HepG2 (cell line): ENCODE data around the gene DOCK4. TPM values are rescaled to one million over a fixed set of nuclear protein-coding genes. Genes with fewer than 3 reads are reported as not detected.

Source experiments
- BCL6 ChIP-seq: IDR thresholded peaks from 2 replicates; pipeline ENCODE4 v1.6.1; 2016; ENCODE audit warnings: missing genetic modification reagents, missing compliant biosample characterization
- ELF3 ChIP-seq: IDR thresholded peaks from 2 replicates; pipeline ENCODE4 v1.6.1; 2016; ENCODE audit warnings: missing genetic modification reagents, missing compliant biosample characterization
- FOXP1 ChIP-seq, 2 experiments: fragments of 450-650 bp in 1 of 2; IDR thresholded peaks; 2 replicates each; pipeline ENCODE4 v1.6.1; 2017 to 2018; ENCODE audit warnings: antibody characterized with exemption in 1 of 2
- HDAC2 ChIP-seq: sonication (generic); formaldehyde crosslinking; IDR thresholded peaks from 2 replicates; pipeline ENCODE4 v1.4.0; 2020; ENCODE audit warnings: missing genetic modification reagents
- HHEX ChIP-seq: IDR thresholded peaks from 2 replicates; pipeline ENCODE4 v1.6.1; 2016; ENCODE audit warnings: control low read depth
- HOMEZ ChIP-seq: IDR thresholded peaks from 2 replicates; pipeline ENCODE4 v1.6.1; 2016; ENCODE audit warnings: low read depth
- JDP2 ChIP-seq: sonication (generic); formaldehyde crosslinking; IDR thresholded peaks from 2 replicates; pipeline ENCODE4 v1.8.1; 2022; ENCODE audit warnings: missing genetic modification reagents, borderline replicate concordance
- MED1 ChIP-seq: sonication (generic); formaldehyde crosslinking; IDR thresholded peaks from 2 replicates; pipeline ENCODE4 v1.4.0; 2020; ENCODE audit warnings: missing genetic modification reagents
- NCOA2 ChIP-seq: sonication (generic); formaldehyde crosslinking; IDR thresholded peaks from 2 replicates; pipeline ENCODE4 v1.8.0; 2022; ENCODE audit warnings: inconsistent platforms
- RXRB ChIP-seq: IDR thresholded peaks from 2 replicates; pipeline ENCODE4 v1.6.1; 2016; ENCODE audit warnings: borderline replicate concordance, missing genetic modification reagents, missing compliant biosample characterization
- SIX1 ChIP-seq: sonication (generic); formaldehyde crosslinking; IDR thresholded peaks from 2 replicates; pipeline ENCODE4 v1.4.0; 2020; ENCODE audit warnings: missing genetic modification reagents, borderline replicate concordance
- SOX6 ChIP-seq, 2 experiments: fragments of 450-650 bp in 1 of 2; sonication (generic) in 1 of 2; formaldehyde crosslinking in 1 of 2; IDR thresholded peaks; 2 replicates each; pipeline versions ENCODE4 v1.4.0 to v1.6.1; 2017 to 2020; ENCODE audit warnings: antibody characterized with exemption in 1 of 2, mild to moderate bottlenecking in 1 of 2, missing genetic modification reagents in 1 of 2
- ZNF280D ChIP-seq: sonication (generic); formaldehyde crosslinking; IDR thresholded peaks from 2 replicates; pipeline ENCODE4 v1.5.1; 2020; ENCODE audit warnings: mild to moderate bottlenecking, missing genetic modification reagents
- ZNF615 ChIP-seq: sonication (generic); formaldehyde crosslinking; IDR thresholded peaks from 2 replicates; pipeline ENCODE4 v1.5.0; 2020; ENCODE audit warnings: mild to moderate bottlenecking, missing genetic modification reagents, borderline replicate concordance
- polyA plus RNA-seq, 8 experiments: library from polyadenylated mRNA; depleted of rRNA in 3 of 8; stranded (reverse) in 7 of 8; unstranded in 1 of 8; fragments of >200 nt; fragmentation: Illumina TruSeq in 4 of 8; extraction: Trizol in 4 of 8; gene quantifications; 2 replicates each; pipeline versions ENCODE4 v1.2.1 to v1.2.3, GENCODE V29; 2011 to 2016; ENCODE audit warnings: low read depth in 4 of 8, missing spikeins in 1 of 8, mixed read lengths in 1 of 8; ENCODE audit not compliant: insufficient read depth in 1 of 8
- total RNA-seq, 5 experiments: library from RNA; depleted of rRNA; stranded (reverse); fragments of >200 nt; fragmentation: Illumina TruSeq; extraction: Trizol; gene quantifications; 2 replicates each; pipeline ENCODE4 v1.2.3, GENCODE V29; 2016; ENCODE audit warnings: low read depth in 1 of 5
- TF ChIP-seq, protein P1 (sequence below): sonication (generic); formaldehyde crosslinking; IDR thresholded peaks from 2 replicates; pipeline ENCODE4 v1.8.1; 2023; ENCODE audit warnings: missing genetic modification reagents, inconsistent platforms, borderline replicate concordance
- TF ChIP-seq, protein P2 (sequence below): sonication (generic); formaldehyde crosslinking; IDR thresholded peaks from 2 replicates; pipeline ENCODE4 v1.4.0; 2020; ENCODE audit warnings: missing genetic modification reagents, mild to moderate bottlenecking, borderline replicate concordance
- TF ChIP-seq, protein P3 (sequence below): sonication (generic); formaldehyde crosslinking; IDR thresholded peaks from 2 replicates; pipeline ENCODE4 v1.4.0; 2020; ENCODE audit warnings: missing genetic modification reagents, borderline replicate concordance

The DOCK4 gene
- total and polyA plus RNA-seq, 2 of the 13 experiments (the other 11 are each of a cell fraction or from before 2014, with no cell fraction given): 13.5 to 17.4 TPM

- TF ChIP-seq HHEX (CRISPR knock-in tag): peak; percentile 33; the same call in 1 of the 2 replicates
- no peak for TF ChIP-seq JDP2 (CRISPR knock-in tag)
- peak; percentile 49 for TF ChIP-seq FOXP1 (IDR thresholded peaks at IDR 0.05)
- TF ChIP-seq FOXP1 (CRISPR knock-in tag; IDR thresholded peaks at IDR 0.05): peak; percentile 74
- TF ChIP-seq, protein P1, sequence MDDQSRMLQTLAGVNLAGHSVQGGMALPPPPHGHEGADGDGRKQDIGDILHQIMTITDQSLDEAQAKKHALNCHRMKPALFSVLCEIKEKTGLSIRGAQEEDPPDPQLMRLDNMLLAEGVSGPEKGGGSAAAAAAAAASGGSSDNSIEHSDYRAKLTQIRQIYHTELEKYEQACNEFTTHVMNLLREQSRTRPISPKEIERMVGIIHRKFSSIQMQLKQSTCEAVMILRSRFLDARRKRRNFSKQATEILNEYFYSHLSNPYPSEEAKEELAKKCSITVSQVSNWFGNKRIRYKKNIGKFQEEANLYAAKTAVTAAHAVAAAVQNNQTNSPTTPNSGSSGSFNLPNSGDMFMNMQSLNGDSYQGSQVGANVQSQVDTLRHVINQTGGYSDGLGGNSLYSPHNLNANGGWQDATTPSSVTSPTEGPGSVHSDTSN (CRISPR knock-in tag): 0 out of 2 replicates have a peak, but pooled peaks have one; percentile 22
- peak; percentile 48; the same call in 1 of the 2 replicates for TF ChIP-seq RXRB (CRISPR knock-in tag)
- peak; percentile 73; the same call in 1 of the 2 replicates for TF ChIP-seq HOMEZ (CRISPR knock-in tag)
- TF ChIP-seq ELF3 (CRISPR knock-in tag): 0 out of 2 replicates have a peak, but pooled peaks have one; percentile 26
- TF ChIP-seq, protein P2, sequence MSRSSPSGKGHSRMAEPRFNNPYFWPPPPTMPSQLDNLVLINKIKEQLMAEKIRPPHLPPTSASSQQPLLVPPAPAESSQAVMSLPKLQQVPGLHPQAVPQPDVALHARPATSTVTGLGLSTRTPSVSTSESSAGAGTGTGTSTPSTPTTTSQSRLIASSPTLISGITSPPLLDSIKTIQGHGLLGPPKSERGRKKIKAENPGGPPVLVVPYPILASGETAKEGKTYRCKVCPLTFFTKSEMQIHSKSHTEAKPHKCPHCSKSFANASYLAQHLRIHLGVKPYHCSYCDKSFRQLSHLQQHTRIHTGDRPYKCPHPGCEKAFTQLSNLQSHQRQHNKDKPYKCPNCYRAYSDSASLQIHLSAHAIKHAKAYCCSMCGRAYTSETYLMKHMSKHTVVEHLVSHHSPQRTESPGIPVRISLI (CRISPR knock-in tag): peak; percentile 23; the same call in 1 of the 2 replicates
- TF ChIP-seq SIX1 (CRISPR knock-in tag): no peak
- TF ChIP-seq SOX6 (IDR thresholded peaks at IDR 0.05): no peak
- peak; percentile 32; the same call in 1 of the 2 replicates for TF ChIP-seq SOX6 (CRISPR knock-in tag; IDR thresholded peaks at IDR 0.05)
- TF ChIP-seq NCOA2 (CRISPR knock-in tag): peak; percentile 39; the same call in 1 of the 2 replicates
- TF ChIP-seq BCL6 (CRISPR knock-in tag): peak; percentile 61
- peak; percentile 42; the same call in 1 of the 2 replicates for TF ChIP-seq MED1 (CRISPR knock-in tag)
- peak; percentile 43; the same call in 1 of the 2 replicates for TF ChIP-seq HDAC2 (CRISPR knock-in tag)
- TF ChIP-seq, protein P3, sequence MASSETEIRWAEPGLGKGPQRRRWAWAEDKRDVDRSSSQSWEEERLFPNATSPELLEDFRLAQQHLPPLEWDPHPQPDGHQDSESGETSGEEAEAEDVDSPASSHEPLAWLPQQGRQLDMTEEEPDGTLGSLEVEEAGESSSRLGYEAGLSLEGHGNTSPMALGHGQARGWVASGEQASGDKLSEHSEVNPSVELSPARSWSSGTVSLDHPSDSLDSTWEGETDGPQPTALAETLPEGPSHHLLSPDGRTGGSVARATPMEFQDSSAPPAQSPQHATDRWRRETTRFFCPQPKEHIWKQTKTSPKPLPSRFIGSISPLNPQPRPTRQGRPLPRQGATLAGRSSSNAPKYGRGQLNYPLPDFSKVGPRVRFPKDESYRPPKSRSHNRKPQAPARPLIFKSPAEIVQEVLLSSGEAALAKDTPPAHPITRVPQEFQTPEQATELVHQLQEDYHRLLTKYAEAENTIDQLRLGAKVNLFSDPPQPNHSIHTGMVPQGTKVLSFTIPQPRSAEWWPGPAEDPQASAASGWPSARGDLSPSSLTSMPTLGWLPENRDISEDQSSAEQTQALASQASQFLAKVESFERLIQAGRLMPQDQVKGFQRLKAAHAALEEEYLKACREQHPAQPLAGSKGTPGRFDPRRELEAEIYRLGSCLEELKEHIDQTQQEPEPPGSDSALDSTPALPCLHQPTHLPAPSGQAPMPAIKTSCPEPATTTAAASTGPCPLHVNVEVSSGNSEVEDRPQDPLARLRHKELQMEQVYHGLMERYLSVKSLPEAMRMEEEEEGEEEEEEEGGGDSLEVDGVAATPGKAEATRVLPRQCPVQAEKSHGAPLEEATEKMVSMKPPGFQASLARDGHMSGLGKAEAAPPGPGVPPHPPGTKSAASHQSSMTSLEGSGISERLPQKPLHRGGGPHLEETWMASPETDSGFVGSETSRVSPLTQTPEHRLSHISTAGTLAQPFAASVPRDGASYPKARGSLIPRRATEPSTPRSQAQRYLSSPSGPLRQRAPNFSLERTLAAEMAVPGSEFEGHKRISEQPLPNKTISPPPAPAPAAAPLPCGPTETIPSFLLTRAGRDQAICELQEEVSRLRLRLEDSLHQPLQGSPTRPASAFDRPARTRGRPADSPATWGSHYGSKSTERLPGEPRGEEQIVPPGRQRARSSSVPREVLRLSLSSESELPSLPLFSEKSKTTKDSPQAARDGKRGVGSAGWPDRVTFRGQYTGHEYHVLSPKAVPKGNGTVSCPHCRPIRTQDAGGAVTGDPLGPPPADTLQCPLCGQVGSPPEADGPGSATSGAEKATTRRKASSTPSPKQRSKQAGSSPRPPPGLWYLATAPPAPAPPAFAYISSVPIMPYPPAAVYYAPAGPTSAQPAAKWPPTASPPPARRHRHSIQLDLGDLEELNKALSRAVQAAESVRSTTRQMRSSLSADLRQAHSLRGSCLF (CRISPR knock-in tag): no peak
- TF ChIP-seq ZNF615 (CRISPR knock-in tag): no peak
- TF ChIP-seq ZNF280D (CRISPR knock-in tag): no peak
Observed at GRCh38 chr7:112236597-112236996, 30.4 kb upstream of the DOCK4 start (continued).
